Daoy (cell line): Measurements from ENCODE around the gene NAMPT. TPM values are rescaled to one million over a fixed set of nuclear protein-coding genes. Genes with fewer than 3 reads are reported as not detected.
"Not testable (repeated sequence)": the region's sequence is repeated elsewhere in the genome, so short reads cannot be mapped to it uniquely, and the experiment has no call there.

Experiments used
- DNase-seq: peaks from one replicate; pipeline ENCODE4 v3.0.0-alpha.2; 2015; ENCODE audit warnings: low read depth
- total RNA-seq: library from RNA; depleted of rRNA; stranded (reverse); fragments of >200 nt; shearing (Covaris generic); gene quantifications from 2 replicates; pipeline ENCODE4 v1.2.3, GENCODE V29; 2014

Gene NAMPT
- total RNA-seq, 1 experiment from 2014 or later: 169 TPM

GRCh38 chr7:106304568-106304967 lies 19.8 kb upstream of the NAMPT start:
- DNase-seq: no peak

- DNase-seq: not testable (repeated sequence)
Observed at GRCh38 chr7:106298631-106299030, 13.8 kb upstream of the NAMPT start.

DNA sequence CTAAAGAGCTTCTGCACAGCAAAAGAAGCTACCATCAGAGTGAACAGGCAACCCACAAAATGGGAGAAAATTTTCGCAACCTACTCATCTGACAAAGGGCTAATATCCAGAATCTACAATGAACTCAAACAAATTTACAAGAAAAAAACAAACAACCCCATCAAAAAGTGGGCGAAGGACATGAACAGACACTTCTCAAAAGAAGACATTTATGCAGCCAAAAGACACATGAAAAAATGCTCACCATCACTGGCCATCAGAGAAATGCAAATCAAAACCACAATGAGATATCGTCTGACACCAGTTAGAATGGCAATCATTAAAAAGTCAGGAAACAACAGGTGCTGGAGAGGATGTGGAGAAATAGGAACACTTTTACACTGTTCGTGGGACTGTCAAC lies 13.4 kb upstream of the NAMPT start:
- not testable (repeated sequence) for DNase-seq

- DNase-seq: no peak
Observed at GRCh38 chr7:106294334-106294733, 9.6 kb upstream of the NAMPT start.

DNA sequence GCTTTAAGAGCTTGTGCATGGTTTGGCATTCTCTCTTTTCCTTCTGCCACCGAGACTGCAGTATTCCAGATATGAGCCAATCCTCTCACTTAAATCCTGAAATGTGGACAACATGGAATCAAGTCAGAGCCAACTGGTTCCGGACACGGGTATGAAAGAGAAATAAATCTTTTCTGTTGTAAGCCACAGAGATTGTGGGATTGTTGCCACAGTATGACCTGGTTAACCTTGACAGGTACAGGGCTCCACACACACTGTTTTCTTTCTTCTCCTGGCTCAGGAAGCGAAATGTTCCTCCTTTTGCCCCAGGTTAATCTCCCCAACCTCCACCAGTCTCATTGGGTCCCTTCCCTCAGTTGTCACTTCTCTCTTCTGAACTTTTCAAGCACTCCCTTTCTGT lies 6.5 kb upstream of the NAMPT start:
- no peak for DNase-seq

GRCh38 chr7:106290319-106290718 lies 5.5 kb upstream of the NAMPT start:
- no peak for DNase-seq

DNA sequence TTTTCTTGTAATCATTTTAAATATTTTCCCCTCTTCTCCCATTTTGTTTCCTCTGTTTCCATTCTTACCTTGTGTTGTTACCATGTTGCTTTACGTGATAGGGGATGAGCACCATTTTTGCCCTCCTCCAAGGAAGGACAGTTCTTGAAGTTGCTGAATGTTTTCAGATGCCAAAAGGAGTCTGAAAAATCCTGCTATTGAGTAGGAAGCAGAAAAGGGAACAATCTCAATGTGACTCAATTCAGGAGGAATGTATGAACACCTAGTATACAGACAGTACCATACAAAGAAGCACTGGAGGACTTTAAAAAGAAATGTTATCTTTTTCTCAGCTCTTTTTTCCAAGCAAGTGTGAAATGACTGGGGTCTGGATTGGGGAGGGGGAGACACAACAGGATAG lies 5.1 kb upstream of the NAMPT start:
- DNase-seq: no peak

DNA sequence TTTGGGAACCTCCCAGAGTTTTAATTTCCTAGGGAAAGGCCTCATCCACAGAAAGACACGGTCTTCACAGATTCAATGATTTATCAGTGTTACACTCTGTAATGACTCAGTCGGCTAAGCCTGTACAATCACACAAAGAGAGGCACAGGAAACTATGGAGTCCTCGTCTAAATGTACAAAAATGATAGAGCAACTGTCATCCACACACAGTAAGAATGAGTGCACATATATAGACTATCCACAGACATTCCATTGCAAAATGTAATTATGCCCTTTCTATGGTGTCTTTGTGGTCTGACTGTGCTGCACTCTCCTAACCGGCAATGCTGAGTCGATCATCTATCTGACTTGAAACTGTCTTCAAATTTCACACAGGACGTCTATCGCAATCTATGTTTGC lies 3.5 kb upstream of the NAMPT start:
- DNase-seq: no peak

DNA sequence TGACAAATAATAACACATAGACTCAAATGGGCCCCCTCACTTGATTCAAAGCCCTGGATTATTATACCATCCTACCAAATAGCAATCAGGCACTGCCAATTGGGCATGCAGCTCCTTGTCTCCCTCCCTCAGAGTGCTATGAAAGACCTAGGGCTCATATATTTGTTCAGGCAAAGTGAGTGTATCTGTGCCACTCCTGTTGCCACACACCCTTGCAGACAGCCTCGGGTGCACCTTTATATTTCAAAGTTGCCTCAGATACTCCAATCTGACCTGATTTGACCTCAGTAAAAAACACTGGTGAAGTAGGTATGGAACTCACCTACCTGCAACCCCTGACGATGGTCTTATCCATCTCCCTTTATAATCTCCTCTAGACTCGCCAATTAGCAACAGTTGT lies 3.0 kb upstream of the NAMPT start:
- no peak for DNase-seq

DNA sequence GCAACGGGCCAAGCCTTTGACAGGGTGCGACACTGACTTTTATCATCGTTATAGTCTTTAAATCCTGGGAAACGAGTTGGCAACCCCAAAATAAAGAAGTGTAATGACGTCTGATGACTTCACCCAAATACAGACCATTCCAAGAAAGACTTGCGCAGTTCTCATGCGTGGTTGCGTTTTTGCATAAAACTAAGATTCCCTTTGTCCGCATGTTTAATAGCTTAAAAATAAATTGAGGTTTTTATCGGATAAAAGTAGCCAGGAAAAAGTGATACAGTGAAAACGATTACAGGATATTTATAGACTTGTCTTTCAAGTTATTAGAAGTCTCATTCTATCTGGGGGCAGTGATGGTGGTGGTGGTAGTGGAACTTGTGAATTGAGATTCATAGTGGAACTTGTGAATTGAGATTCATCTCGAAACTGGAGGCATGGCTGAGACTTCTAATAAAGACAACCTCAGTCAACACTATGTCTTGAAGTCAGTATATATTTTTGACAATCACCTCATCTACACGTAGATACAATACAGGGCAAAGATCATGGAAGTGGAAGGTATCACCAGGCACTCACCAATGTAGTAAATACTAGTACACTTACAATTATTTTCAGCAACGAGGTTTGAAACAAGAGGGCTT lies 1.2 kb upstream of the NAMPT start:
- no peak for DNase-seq

- peak; percentile 100 for DNase-seq
Observed at GRCh38 chr7:106285051-106285854, 470 bp upstream of the NAMPT start.

- DNase-seq: peak; percentile 75
Observed at GRCh38 chr7:106283831-106284713, 711 bp downstream of the NAMPT start.

DNA sequence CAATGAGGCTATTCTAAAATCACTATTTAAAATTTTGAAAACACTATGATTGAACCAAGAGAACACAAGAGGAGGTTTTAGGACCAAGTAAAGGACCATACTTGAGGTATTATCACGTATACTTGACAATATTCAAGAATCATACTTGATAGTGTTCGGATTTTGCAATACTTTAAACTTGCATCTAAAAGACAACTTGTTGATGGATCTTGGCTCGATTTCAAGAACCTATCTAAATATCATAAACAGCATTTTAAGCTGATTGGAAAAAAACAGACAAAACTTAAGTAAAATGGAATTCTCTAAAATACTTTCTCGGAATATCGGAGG lies 1.3 kb downstream of the NAMPT start:
- DNase-seq: no peak

DNA sequence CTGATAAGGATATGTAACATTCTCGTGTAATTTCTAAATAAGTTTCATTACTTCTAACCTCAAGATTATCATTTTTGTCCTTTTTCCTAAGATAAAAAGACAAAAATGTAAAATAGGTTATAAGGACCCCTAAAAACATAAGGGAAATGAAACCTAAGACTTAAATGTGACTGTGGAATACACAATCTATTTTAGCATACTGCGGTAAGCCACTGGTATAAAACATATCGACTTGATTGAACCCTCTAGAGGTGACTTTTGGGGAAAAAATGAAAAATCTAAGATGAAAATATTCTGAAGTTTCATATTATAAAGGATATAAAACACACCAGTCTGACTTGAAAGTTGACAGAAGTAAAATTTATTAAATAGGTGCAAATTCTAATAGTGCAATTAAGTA lies 1.9 kb downstream of the NAMPT start:
- no peak for DNase-seq

- DNase-seq: no peak
Observed at GRCh38 chr7:106282390-106282789, 2.4 kb downstream of the NAMPT start.

DNA sequence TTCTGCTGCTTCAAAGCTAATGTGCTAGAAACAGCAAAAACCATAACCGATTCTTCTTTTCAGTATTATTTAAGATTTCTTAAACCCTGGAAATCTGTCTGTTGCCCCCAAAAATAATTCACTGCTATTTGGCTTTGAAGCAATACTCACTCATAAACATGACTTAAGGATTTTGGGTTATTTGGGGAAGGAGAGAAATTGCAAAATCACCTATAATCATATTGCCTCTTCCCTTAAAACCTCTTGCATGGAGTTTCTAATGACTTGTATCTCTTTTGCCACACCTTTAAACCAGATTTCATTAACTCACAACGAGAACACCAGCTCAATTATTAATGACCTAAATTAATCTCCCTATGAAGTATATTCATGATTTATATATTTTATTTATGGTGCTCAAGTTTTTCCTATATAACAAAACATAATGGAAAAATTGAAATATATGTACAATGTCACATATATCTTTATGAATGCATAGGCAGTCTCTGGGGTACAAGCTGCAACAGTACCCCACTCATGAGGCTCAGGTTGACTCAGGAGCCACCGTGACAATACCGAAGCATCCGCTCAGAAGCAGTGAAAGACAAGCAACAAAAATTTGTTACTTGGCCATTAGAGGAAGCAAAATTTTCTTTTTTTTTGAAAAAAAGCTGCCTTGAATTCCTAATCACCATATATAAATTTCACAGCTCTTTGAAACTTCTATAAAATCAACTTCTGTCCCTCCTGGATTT lies 3.0 kb downstream of the NAMPT start:
- DNase-seq: no peak

GRCh38 chr7:106281127-106281526 lies 3.7 kb downstream of the NAMPT start:
- no peak for DNase-seq

DNA sequence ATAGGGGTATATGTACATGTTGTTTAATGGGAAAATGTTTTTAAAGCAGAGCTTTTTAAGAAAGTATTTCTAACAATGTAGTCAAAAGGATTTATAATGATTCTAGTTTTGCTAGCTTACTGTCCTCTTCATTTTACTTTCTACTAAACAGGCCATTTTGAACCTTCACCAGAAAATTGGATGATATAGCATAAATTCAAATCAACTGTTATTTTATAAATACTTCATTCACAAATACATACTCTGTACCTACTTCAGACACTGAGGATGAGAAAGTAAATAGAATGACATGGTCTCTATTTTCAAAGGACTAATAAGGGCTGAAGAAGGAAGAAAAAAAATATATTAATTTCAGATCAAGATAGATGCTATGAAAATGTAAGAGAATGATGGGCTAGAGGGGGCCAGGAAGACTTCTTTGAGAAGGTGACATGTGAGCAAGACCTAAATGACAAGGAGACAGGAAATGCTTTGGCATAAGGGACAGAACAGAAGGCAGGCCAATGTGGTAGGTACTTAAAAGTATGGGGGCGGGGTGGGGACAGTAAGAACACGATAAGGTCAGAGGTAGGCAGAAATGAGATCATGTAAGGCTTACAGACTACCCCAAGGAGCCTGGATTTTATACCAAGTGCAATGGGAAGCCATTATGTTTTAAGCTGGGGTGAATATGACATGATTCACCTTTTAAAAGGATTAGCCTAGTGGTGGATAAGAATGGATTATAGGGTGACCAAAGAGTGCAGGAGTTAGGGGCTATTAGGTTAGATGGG lies 5.2 kb downstream of the NAMPT start:
- no peak for DNase-seq

DNA sequence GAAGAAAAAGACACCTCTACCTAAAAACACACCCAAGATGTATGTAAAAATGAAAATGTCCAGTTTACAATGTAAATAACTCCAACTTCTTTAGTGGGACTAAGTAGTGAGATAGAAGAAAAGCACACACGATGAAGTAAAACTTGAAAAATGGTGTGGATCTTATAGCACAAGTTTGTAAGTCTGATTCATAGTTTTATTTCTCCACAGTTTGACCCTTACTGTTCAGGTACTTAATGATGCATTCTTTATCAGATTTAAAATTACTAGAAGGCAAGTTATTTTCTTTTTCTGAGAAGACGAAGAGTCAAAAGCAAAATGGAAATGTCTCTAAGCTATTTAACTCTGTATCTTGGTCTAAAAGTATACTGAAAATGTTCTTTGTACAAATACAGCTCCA lies 6.1 kb downstream of the NAMPT start:
- no peak for DNase-seq

GRCh38 chr7:106277976-106278375 lies 6.8 kb downstream of the NAMPT start:
- DNase-seq: no peak

DNA sequence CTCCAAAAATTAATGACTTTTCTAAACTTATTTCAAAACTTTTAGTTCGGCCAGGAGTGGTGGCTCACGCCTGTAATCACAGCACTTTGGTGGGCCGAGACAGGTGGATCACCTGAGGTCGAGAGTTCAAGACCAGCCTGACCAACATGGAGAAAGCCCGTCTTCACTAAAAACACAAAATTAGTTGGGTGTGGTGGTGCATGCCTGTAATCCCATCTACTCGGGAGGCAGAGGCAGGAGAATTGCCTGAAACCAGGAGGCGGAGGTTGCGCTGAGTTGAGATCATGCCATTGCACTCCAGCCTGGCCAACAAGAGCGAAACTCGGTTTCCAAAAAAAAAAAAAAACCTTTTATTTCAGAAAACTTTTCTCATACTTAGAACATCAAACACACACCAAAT lies 8.3 kb downstream of the NAMPT start:
- DNase-seq: no peak
